HFF-Myc (cell line): ENCODE measurements around the gene TRIM29.
A peak's percentile ranks its signal among the peaks of the same experiment; 100 is the strongest.

ENCODE experiments used
- DNase-seq: peaks from one replicate; pipeline ENCODE4 v3.0.0-alpha.2; 2011; ENCODE audit warnings: low read depth; ENCODE audit errors: extremely low read depth
- H3K4me3 ChIP-seq: replicated peaks from 2 replicates; pipeline ENCODE4 v1.5.1; 2011; ENCODE audit warnings: low read depth, mild to moderate bottlenecking, control low read depth, low read length
- CTCF ChIP-seq: IDR thresholded peaks from 2 replicates; pipeline ENCODE4 v1.5.1; 2012; ENCODE audit warnings: mild to moderate bottlenecking, low read depth, low read length, control low read depth; ENCODE audit errors: missing control alignments

TRIM29 gene

GRCh38 chr11:120130991-120131760 is 6.7 kb downstream of the TRIM29 start:
- H3K4me3 ChIP-seq: no peak overlapping the region
- DNase-seq: no peak

DNA sequence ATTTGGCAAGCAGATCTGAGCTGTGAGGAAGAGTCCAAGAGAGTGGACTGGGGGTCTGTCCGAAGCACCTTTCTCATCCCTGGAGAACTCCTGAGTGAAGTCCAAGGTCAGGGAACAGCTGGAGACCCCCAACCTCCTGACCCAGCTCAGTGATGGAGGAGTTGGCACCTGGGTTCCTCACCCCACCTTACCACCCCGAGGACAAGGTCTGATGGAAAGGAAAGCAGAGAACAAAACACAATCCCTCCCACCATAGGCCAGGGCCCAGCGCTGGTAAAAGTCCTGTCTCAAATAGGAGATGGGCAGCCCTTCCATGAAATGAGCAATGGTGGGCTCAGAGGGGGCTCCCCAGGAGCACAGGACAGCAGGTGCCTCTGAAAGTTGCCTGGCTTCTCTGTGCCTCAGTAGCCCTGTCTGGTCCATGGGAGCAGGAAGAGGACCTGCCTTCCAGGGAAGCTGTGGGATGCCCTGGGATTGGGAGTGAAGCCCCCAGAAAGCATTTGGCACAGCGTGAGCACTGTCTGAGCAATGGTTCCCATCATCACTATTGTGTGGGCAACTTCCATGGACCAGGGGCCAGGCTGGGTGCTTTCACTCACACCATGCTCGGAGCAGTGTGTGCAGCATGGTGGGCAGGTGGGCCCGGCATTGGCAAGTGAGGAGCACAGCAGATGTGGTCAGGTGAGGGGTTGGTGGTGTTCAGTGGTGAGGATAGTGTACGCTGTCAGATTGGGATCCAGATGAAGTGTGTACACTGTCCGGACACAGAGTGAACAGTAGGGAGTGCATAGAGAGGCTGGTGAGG is 7.5 kb downstream of the TRIM29 start:
- no peak for DNase-seq
- no peak overlapping the region for H3K4me3 ChIP-seq
- no peak for TF ChIP-seq CTCF

More at GRCh38 chr11:120130991-120131760, 6.7 kb downstream of the TRIM29 start:
- no peak for TF ChIP-seq CTCF

- no peak for TF ChIP-seq CTCF
- no peak overlapping the region for H3K4me3 ChIP-seq
- no peak for DNase-seq
These were observed 8.3 kb downstream of the TRIM29 start for GRCh38 chr11:120129570-120129969.

DNA sequence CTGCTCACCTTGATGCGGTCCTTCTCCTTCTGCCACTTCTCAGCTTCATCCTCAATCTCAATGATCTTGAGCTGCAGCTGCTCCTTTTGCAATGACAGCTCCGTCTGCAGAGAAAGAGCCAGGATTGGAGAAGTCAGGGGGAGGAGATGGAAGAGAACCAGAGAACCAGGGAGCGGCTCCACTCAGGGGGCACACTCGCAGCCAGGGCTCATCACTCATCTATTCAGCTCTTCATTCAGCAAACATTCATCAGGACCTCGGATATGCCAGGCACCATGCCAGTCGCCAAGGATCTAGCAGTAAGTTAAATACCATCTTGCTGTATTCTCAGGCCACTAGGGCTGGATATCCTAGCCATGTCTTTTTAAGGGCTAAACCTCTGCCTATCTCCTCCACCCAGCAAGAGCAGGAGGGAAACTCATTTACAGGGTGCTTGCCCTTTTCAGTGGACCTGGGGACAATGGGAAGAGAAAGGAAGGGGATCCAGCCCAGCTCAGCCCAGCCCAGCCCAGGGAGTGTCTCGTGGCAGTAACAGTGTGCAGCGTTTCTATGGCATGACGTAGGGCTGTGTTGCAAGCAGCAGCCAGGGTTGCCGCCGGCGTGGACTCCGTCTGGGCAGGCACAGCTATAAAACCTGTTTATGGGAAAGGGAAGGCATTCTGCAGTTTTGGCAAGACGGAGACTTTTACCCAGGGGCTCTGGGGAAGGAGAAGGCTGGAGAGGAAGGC is 9.4 kb downstream of the TRIM29 start:
- no peak overlapping the region for H3K4me3 ChIP-seq
- DNase-seq: peak; percentile 20
- no peak for TF ChIP-seq CTCF

DNA sequence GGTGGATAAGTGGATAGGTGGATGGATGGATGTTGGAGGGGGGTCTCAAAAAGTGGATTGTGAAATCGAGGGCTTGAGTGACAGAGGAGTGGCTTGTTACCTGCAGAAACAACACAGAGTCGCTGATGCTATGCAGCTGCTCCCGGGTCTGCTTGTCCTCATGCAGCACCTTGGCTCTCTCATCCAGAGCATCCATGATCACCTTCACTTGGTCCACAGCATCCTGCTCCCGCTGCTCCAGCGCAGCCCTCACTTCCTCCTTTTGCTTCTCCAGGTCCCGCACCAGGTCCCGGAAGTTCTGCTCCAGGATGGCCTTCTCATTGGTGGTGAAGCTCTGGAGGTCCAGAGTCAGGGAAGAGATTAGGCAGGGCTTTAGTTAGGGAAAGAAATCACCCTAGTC is 10.7 kb downstream of the TRIM29 start:
- no peak overlapping the region for H3K4me3 ChIP-seq
- no peak for DNase-seq
- no peak for TF ChIP-seq CTCF

DNA sequence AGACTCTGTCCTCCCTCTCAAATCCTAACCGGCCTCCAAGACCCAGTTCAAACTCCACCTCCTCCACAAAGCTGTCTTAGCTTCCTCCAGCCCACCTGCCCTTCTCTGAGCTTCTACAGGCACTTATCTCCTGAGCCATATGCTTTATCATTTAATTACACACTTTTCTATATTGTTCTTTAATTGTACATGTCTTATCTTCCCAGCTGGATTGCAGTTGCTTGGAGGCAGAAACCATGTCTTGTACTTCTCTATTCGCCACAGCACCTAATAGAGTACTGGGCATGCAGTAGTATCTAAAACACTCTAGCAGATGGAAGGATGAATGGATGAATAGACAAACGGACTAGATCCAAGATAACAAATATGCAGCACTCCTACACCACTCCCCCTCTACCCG is 11.3 kb downstream of the TRIM29 start:
- TF ChIP-seq CTCF: no peak
- no peak for DNase-seq
- no peak overlapping the region for H3K4me3 ChIP-seq
